Smooth muscle cell of the pulmonary artery (primary cell): ENCODE data around the gene SUN2. TPM values are rescaled to one million over a fixed set of nuclear protein-coding genes. Genes with fewer than 3 reads are reported as not detected.

Source experiments
- total RNA-seq: library from RNA; depleted of rRNA; stranded (reverse); fragments of >200 nt; gene quantifications from 2 replicates; pipeline ENCODE4 v1.2.3, GENCODE V29; 2014

Gene SUN2, protein sequence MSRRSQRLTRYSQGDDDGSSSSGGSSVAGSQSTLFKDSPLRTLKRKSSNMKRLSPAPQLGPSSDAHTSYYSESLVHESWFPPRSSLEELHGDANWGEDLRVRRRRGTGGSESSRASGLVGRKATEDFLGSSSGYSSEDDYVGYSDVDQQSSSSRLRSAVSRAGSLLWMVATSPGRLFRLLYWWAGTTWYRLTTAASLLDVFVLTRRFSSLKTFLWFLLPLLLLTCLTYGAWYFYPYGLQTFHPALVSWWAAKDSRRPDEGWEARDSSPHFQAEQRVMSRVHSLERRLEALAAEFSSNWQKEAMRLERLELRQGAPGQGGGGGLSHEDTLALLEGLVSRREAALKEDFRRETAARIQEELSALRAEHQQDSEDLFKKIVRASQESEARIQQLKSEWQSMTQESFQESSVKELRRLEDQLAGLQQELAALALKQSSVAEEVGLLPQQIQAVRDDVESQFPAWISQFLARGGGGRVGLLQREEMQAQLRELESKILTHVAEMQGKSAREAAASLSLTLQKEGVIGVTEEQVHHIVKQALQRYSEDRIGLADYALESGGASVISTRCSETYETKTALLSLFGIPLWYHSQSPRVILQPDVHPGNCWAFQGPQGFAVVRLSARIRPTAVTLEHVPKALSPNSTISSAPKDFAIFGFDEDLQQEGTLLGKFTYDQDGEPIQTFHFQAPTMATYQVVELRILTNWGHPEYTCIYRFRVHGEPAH
- 95.9 and 142 TPM in 2 replicates for total RNA-seq

DNA sequence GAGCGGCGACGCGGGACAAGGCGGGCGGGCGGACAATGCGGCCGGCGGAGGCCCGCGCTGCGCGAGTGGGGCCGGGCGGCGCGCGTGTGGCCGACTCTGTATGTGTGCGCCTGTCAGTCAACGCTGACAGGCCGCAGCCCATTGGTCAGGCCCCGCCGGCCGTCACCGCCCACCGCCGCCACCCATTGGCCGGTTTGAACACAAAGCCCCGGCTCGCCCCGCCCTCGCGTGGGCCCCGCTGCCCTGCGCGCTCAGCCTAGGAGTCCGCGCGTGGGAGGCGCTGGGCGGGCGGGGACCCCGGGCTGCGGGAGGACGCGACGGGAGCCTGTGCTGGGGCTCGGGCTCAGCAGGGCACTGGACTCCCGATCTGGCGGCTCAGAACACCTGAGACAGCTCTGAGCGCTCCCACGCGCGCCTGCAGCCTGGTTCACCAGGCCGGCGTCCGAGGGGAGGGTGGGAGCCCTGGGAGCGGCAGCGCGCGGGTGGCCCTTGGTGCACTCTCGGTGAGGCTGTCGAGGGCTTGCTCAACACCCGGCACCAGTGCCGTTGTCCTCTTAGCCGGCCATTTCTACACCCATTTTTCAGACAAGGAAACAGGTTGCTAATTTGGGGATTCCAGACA is at the start of gene SUN2:
Gene SUN2, minus strand, starts transcription at position 88 of the 622 bp plus-strand sequence. CDS start 3,370 bp downstream, outside the sequence.

DNA sequence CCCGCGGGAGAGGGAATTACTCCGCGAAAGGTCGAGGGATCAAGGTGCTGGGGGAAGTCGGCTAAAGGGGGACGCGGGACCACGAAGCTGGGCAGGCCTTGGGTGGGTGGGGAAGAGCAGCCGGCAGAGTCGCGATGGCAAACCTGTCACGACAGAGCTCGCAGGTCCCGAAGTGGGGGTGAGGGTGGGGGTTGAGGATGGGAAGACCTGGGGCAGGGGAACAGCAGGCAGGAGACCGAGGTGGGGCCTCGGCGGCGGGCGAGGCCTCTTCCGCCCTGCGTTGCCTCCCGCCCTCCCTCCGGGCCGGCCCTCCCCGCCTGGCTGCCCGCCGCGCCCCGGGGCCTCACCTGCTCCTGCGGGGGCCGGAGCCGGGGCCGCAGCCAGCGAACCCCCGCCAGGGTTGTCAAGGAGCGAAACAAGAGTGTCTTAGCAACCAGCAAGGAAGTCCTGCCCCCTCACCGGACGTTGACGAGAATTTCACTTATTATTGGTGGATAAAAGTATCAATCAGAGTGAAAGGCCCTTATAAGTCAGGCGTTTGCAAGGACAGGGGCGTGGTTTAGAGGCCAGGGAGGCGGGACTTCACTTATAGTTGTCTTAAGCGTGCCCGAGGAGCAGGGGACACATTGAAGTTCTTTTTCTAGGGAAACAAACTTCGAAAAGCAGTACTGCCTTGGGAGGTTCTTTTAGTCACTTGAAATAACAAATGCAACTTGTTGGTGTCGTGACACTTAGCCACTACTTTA is 38.1 kb upstream of the SUN2 start, which contains the start of gene DNAL4:
Gene DNAL4, minus strand, starts transcription at position 423 of the 746 bp plus-strand sequence. CDS start 11,412 bp downstream, outside the sequence.

DNA sequence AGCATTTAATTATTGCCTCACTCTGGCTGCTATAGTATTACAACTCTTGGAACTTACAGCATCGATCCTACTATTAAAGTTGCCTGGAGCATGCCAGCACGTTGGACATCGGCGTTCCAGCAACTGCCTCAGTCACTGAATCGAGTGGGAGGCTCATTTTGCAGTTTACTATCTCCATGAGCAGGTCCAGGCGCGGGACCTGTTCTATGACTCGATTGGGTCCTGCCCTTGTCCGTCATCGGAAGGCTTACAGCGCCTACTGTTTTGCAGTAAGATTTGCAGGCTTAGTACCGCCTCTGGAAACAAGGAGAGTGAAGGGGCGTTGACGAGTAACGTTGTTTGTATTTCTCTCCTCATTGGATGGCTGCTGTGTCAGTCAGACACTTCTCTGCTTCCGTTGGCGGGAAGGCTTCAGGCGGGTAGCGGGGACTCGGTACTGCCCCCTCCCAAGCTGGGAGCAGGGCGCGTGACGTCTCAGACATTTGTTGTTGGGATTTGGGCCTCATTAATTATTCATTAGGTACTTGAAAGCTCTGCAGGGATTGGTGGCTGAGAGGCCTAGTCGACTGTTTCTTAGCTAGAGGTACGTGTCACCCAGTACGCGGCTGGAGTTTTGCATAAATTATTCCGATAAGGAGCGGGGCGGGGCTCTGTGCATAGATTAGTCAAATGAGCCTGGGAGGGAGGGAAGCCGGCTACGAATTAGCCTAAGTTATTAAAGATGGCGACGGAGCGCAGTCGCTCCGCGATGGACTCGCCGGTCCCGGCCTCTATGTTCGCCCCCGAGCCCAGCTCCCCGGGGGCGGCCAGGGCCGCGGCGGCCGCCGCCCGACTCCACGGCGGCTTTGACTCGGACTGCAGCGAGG is 50.3 kb downstream of the SUN2 start, which contains the start of gene GTPBP1:
Gene GTPBP1, plus strand, starts transcription at position 710 of the 866 bp plus-strand sequence. Its CDS starts 12 bp downstream, at position 722.

DNA sequence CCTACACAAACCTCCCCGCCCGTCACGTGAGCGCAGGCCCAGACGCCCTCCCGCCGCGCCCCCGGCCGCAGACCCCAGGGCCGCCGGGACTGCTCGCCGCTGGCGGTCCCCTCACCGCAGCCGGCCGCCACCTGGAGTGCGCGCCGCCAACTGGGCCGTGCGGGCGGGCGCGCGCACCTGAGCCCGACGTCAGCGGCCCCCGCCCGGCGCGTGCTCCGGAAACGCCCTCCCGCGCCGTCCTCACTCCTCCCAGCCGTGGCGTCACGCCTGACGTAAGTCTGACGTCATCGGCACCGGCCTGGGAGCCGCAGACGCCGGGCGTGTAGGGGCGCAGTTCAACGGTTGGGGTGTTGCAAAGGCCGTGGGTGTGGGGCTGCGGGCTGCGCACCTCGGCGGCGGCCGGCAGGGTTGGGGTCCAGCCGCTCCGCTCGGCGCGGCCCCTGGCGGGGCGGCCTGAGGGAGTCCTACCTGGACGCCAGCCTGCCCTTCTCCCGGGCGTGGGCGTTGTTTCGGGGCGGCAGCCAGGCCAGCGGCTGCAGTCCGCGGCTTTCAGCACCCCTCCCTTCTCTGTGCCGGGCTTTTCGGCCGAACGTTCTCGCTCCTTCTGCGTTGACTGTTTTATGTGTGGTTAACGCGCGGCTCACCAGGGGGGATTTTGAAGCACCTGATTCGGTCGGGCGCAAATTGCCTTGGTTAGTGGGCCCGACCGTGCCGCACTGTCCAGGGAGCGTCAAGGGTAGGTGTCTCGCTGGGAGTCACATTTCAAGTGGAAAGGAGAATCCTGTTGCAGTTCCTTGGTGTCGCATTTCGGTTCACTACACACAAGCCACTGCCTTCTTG is 54.8 kb downstream of the SUN2 start, which contains the start of gene JOSD1:
Gene JOSD1, minus strand, starts transcription at position 155 of the 840 bp plus-strand sequence. CDS start 956 bp downstream, outside the sequence.

Other genes starting within 250 kb of the SUN2 start
- 423 and 436 TPM in 2 replicates for gene DDX17, start 249.7 kb downstream of the SUN2 start, total RNA-seq
- gene DMC1, start 185.8 kb downstream of the SUN2 start, total RNA-seq = 0.56 and 0.85 TPM in 2 replicates
- gene FAM227A, start 99.6 kb downstream of the SUN2 start, total RNA-seq = 1.1 and 3.9 TPM in 2 replicates
- 15.0 and 15.8 TPM in 2 replicates for gene CBY1, start 99.4 kb downstream of the SUN2 start, total RNA-seq
- 29.5 and 36.8 TPM in 2 replicates for gene TOMM22, start 74.0 kb downstream of the SUN2 start, total RNA-seq
- 63.3 and 73.0 TPM in 2 replicates for gene JOSD1, start 55.1 kb downstream of the SUN2 start, total RNA-seq
- 33.2 and 35.1 TPM in 2 replicates for gene GTPBP1, start 50.1 kb downstream of the SUN2 start, total RNA-seq
- 17.3 and 20.3 TPM in 2 replicates for gene DNAL4, start 38.1 kb upstream of the SUN2 start, total RNA-seq
- 4.7 and 7.8 TPM in 2 replicates for gene NPTXR, start 88.0 kb upstream of the SUN2 start, total RNA-seq
- gene CBX6, start 116.2 kb upstream of the SUN2 start, total RNA-seq = 61.8 and 65.1 TPM in 2 replicates
- gene APOBEC3A, start 201.6 kb upstream of the SUN2 start, total RNA-seq = not detected in 2 replicates
- 0.30 and 2.0 TPM in 2 replicates for gene APOBEC3B, start 226.3 kb upstream of the SUN2 start, total RNA-seq